NCI-H1930 (cell line): ENCODE results near the gene USP21.

Experiments
- DNase-seq, 2 experiments: peaks; one replicate each; lab custom pipeline; 2025; lab: John Stamatoyannopoulos, UW

The USP21 gene

DNA sequence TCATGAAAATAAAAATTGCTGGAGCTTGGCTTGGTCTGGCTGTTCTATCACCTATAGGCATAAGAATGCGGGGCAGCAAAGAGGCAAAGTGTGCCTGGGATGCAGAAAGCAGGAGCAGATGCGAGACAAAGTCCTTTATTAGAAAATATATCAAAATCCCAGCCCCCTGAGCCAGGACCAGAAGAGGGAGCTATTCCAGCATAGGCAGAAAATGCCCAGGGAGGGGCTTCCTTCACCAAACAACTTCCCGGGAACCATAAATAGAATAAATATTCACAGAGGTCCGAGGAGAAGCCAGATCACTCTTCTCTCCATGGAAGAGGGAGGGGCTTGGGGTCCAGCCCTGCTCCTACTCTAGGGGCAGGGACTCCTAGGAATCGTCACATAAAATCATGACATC lies 11.9 kb downstream of the USP21 start:
- no peak for DNase-seq

DNA sequence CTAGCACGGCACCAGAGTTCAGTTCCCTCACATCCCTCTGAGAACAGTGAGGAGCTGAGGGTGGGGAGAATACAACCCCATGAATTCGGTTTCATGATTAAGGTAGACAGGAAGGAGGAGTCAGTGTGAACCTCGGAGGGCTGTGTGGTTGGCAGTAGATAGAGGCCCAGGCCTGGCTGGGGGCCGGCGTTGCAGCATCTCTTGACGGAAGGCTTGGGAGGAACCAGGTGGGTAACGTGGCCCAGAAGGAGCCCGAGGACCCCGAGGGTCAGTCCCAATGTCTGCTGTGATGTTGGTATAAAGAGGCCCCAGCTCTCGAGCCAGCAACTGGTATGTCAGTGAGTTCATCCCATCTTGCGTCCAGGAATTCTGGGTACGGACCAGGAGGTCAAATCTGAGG lies 12.4 kb downstream of the USP21 start:
- DNase-seq, result no peak

DNA sequence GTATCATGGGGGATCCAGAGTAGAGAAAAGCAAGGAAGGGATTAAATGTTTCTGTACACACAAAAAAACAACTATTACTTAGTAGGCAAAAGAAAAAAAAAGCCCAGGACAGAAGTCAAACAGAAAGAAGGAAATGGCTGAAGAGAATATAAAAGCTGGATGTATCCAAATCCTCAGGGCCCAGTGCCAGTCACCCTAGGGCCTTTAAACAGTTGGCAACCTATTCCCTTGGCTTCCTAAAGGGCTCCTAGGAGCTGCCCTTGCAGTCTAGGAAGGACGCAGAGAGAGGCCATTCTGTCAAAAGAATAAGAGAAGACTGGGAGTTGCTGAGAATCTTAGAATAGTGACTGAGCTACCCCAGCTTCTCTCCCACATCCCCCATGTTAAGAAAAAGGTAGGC lies 13.0 kb downstream of the USP21 start:
- no peak for DNase-seq

DNA sequence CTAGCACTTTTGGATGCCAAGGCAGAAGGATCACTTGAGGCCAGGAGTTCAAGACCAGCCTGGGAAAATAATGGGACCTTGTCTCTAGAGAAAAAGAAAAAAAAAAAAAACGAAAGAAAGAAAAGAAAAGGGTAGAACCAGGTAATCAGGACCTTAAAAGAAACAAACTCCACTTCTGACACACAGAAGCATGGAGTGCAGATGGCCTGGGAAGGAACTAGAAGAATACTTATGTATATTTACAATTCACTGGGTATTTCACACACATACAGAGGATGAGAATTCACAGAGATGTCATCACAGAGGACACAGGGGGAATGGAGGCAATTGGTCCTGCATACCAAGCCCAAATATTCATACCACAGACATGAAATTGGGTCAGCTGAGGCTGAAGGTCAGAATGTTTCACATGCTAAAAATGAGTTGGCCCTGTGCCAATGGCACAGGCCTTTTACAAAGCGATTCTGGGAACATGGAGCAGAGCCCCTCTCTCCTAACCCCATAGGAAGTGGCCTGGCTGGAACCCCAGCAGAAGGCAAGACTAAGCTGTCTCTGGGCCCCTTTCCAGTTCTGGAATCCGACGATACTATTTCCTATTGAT lies 13.6 kb downstream of the USP21 start:
- DNase-seq, result no peak

DNA sequence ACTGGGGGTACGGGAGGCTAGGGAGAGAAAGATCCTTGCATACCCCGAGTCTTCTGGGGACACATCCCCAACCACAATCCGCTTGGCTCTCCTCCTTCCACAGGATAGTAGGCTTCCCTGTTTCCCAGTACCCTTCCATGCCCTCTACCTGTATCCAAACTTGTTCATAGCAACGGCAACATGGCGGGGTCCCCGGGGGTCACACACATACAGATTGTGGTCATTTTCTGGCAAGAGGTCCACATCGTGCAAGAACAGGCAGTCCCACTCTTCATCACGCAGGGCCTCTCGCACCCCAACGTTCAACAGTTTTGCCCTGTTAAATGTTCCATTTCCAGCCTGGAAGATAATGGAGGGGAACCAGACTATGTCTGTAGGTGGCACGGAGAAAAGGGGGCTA lies 14.4 kb downstream of the USP21 start:
- DNase-seq, result no peak

DNA sequence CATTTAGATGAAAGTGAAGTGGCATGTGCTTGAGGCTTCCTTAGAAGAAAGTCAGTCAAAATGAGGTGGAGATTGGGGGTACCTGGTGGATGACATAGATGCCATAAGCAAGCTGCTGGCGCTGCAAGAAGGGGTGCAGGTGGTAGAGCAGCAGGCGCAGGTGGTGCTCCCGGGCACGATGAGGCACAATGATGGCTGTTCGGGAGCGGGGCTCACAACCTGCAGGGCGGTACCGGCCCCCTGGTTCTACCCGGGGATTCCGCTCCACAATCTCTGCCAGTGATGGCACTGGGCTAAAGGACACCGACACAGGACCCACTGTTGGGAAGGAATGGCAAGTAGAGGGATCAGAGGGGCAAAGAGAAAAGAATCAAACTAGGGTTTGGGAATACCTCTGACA lies 15.6 kb downstream of the USP21 start:
- DNase-seq, result no peak

DNA sequence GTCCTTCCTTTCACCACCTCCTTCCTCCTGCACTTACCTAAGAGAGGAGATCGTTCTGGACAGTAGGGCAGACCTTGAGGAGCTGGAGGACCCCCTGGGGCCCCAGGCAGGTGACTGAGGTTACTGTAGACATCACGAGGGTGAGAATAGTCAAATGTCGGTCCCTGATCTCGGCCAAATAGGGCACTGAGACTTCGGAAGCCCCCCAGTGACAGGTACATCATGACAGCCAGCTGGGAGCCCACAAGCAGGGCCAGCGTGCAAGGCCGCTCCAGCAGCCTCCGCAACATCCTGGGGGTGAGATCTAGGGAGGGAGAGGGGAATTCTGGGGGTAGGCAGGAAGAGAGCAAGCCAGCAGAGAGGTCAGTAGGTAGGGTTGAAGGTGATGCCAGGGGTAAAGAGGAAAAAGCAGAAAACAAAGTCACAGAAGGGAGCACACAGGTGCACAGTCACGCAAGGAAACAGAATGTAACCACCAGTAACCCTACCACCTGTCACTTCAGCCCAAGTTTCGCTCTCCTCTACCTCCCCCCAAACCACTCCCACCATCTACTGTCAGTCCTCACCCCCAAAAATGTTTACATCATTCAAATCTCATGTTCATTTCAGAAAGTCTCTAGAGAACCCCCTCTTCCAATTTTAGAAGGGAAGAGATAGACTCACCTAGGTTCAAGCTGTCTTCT lies 16.6 kb downstream of the USP21 start:
- no peak for DNase-seq

DNA sequence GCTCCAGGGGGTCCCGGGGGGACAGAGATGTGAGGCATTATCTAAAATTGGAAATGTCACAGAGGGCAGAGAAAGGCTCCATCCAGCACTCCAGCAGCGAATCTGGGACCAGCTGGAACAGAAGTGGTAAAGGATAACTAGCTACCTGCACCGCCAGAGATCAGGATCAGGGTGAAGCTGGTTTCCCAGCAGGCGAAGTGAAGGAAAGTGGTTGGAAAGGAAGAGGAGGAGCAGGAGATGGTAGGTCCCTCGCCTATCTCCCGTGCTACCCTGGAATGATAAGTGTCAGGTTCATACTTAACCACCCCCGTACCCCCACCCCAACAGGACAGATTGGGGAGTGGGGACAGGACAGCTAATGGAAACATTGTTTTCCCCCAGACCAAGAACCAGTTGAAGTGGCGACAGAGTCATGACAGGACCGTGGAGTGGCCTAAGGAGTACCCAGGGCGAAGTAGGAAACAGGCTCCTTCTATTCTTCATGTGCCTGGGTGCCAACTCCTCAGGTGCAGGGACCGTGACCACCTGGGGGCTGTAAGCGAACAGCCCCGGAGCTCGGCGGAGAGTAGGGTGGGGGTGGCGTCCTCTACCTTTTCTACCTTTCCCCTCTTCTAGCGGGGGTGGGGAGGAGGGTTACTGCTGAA lies 17.3 kb downstream of the USP21 start:
- no peak for DNase-seq

DNA sequence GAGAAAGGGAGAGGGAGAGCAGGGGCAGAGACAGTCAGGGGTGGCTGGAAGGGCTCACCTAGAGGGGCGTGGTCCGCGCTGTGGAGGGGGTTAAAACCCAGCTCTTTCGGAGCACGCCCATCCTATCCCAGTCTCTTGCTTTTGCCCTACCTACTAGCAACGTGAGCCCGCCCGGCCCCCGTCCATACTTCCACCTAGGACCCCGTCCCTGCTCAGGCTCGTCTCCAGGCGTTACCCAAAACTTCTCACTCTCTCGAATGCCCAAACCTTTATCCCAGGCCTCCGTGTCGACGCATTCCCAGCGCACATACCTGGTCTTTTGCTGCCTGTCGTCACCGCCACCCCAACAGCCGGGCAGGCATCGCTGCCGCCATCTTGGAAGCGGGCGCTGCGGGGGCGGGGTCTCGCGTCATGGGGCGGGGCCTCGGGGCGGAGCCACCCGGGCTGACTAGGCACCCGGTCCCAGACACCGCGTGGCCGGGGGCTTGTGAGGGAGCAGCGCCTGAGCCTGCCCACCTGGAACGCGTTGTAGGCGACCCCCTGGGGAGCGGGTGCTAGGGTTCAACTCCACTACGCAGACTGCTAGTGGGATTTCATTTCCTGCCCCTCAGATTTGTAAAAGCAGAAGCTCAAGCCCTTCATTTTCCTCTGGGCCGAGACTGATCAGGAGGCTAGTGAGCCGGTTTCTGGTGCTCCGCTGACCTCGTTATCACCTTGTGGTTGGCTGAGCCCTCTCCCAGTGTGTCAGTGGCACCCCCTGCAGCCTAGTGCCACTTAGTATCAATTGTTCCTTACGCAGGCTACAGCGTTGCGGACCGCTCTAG lies 18.0 kb downstream of the USP21 start, which contains the start of gene B4GALT3:
Gene B4GALT3 (minus strand): TSS at position 396 of the 824 bp plus-strand sequence. CDS start 1,447 bp downstream, outside the sequence.
- DNase-seq, result peak; percentile 75 to 80

DNA sequence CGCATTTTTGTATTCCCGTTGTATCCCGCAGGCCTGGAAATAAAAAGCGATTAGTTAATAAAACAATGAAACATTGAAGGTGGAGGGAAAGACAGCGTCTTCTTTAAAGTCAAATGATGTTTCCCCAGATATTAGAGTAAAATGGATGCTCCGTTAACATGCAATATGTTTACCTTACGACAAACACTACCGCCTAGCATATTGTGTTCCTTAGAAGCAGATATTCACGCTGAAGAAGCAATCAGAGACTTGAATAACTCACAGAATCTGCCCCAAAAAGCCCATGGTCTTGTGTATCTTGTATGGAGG lies 18.6 kb downstream of the USP21 start:
- DNase-seq, result no peak

DNA sequence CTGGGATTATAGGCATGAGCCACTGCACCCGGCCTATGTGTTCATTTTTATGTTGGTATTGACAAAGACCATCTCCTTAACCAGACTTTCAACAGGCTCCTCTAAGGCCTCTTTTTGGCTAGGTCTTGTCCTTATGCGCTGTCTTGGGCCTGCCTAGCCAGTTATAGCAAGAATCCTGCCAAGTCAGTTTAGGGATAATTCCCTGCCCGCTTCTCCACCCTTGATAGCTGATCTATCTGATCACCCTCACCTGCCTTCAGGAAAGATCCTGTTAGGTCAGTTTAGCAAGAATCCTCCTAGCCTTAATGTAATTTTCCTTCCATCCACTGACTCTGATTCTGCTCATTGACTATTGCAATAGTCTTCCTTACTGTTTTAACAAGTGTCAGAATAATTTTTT lies 20.4 kb downstream of the USP21 start:
- DNase-seq, result no peak

DNA sequence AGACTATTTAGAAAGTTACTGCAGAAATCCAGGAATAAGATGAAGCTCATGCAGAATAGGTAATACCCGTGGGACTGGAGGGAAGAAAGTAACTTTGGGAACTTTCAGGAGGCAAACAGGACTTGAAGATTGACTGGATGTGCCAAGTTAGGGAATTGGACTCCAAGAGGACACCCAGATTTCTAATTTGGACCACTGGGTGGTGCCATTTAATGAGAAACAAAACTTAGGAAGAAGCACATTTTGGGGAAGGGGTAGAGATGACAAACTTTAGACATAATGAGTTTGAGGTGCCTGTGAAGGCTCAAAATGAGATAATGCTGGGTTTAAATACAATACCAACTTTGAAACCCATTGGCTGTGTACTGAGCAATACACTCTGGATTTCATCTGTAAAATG lies 21.3 kb downstream of the USP21 start:
- DNase-seq, result no peak

DNA sequence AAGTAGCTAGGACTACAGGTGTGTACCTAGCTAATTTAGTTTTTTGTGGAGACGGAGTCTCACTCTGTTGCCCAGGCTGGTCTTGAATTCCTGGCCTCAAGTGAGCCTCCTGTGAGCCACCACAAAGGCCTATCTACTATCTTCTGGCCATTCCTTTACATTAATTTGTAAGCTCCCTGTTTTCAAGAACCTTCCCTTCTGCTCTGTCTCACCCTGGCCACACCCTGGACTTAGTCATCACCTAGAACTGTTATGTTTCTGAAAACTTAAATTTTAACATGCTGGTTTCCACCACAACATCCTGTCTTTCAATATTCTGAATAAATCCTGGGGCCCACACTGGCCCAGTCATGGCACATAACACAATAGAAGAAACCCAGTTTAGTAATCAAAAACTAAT lies 22.9 kb downstream of the USP21 start:
- DNase-seq, result no peak

DNA sequence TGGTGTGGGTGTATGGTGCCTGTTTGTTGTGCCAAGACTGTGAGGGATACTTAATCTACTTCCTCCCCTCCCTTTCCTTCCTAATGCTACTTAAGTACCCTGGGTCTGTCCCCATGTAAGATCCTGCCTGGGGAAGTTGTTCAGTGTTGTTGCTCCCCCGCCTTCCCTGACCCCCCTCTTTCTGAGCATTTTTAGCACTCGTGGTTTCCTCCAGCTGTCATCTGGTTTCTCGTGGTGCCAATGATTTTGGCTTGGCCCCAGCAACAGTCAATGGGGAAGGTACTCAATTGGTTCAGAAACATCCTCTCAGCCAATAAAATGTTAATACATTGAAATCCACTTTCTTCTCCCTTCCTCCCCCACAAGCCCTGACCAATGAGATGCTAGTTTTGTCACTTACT lies 26.0 kb downstream of the USP21 start:
- DNase-seq, result no peak

DNA sequence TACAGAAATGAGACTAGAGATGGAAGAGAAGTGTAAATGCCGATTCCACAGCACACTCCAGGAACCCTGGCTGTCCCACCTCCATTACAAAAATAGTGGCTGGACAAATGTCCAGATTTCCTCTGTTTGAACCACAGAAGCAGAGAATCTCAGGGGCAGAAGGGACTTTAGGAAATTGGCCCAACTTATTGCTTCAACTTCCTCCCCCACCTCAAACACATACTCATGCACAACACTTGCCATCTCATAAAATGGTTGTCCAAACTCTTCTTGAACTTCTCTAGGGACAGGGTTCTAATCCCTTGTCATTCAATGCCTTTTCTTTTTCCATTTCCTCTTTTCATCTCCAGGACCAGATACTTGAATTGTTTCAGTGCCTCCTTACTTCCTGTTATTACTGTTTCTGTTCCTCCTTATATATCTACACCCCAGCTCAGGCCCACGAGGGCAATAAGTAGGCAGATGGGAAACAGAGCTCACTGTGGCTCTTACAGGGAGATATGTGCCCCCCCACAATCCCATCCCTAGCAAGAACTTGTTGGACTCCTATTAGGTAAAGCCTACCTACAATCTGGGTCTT lies 26.5 kb downstream of the USP21 start:
- DNase-seq, result no peak

DNA sequence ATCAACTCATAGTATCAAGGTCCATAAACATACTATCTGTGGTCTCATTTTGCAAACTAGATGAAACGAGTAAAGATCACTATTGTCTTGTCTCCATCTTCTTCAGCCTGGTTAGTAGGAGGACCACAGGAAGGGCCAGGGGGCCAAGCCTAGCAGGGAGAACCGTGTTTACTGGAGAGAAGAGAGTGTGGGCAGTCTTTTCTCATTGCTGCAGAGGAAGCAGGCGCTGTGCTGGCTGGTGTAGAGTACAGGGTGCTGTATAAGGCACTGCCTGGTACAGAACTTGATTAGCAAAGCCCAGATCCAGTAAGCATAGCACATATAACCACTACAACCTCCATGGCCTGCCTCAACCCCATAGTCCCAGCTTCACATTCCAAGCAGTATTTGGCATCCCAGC lies 28.0 kb downstream of the USP21 start:
- no peak for DNase-seq

DNA sequence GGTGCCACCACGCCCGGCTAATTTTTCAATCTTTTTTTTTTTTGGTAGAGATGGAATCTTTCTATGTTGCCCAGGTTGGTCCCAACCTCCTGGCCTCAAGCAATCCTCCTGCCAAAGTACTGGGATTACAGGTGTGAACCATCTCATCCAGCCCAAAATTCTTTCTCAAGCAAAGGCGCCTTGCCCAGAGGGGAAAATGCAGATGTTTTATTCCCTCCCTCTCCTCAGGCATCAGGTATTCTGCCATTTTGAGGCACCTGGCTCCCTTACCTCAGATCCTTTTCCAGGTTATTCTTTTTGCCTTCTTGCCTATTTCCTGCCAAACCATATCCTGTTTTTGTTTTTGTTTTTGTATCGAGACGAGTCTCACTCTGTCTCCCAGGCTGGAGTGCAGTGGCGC lies 29.1 kb downstream of the USP21 start:
- no peak for DNase-seq

DNA sequence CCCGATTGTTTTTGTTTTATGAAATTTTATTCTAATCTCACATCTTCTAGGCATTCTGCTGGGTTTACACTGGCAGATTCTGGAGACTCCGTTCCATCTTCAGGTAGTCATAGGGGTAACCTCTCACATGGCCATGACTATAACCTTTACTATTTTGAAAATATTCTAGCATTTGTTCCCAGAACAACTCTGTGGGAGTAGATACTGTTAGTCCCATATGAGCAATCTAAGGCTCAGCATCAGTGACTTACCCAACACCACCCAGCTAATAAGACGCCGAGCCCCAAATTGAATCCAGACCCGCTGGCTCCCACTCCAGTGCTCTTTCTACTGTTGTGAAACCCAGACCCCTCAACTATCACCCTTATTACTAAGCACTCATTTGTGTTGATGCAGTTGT lies 29.7 kb downstream of the USP21 start:
- no peak for DNase-seq

DNA sequence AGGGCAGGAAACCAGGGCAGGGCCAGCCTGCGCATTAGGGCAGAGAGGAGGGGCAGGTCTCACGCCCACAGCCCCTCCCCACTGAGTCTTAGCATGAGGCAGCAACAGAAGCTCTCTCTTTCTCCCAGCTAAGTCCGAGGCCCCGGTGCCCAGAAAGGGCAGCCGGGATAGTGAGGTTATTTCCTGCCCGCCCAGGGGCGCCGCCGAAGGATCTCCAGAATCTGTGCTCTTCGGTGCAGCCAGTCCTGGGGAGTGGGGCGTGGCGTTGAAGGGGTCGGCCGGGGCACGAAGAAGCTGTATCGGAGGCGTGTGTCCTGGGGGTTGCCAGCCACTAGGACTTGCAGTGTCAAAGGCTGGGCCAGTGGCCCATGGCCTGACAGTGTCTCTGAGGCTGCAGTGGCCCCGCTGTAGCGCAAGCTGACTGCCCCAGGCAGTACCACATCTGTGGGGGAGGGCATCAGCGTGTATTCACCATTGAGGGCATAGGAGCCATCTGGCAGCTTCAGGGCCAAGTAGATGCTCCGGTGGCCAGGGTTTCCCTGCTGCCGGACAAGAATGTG lies 31.7 kb downstream of the USP21 start:
- DNase-seq, result no peak

DNA sequence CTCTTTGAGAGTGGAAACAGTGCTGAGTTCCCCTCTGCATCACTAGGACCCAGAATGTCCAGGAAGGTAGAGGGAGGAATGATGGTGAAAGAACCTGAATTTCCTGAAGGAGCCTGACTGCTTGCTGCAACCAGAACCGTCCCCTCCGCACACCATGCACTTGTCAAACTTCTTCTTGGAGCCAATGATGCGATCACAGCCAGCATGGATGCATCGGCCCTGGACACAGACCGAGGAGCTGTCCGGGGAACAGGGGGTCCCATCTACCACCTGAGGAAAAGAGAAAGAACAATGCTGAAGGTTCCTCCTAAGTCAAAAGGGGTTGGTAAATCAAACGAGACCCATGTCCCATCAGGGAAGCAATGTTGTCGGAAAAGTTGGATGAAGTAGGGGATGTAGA lies 32.7 kb downstream of the USP21 start:
- no peak for DNase-seq

DNA sequence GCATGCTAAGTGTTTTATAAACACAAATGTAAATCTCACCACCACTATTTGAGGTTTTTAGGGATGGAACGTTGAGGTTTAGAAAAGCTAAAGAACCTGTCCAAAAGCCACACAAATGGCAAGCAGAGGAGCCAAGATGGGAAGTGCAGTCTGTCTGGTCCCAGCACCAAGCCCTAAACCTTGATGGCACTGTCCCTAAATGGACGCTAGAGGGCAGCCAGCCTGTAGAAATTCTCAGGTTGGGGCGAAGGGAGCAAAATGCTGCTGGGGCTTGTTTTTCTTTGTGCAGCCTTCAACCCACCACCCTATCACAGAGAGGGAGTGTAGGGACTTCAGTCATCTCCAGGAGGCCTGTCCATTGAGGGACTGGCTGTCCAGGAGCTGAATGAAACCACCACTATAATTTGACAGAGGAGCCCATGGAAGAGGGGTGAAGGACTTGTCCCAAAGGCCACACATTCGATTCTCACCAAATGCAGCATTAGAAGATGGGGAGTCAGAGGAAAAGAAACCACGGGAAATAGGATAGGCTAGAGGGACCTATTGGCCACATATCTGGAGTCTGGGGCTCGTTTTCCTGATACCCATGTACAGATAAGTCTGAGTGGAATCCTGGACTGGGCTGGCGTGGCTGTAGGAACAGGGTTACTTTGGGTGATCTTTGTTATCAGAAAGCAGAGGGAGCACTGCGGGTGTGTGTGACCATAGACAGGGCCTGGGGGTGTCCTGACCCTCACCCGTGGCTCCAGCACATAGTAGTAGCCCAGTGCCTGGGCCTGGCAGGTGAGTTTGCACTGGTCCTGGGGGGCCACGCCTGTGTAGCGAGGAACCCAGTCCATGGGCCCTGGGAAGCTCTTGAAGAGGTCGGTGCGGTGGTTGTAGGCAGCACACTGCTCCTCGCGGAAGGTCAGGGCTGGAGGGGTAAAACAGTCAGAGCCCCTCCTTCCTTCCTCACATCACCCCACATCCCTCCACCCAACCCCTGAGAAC lies 33.5 kb downstream of the USP21 start:
- DNase-seq, result peak; percentile 13 to 14
